Central memory CD4-positive, alpha-beta T cell (primary cell): ENCODE data around the gene PRRX1.

Source experiments
- DNase-seq: peaks from one replicate; pipeline ENCODE4 v3.0.0; 2022

PRRX1 gene

DNA sequence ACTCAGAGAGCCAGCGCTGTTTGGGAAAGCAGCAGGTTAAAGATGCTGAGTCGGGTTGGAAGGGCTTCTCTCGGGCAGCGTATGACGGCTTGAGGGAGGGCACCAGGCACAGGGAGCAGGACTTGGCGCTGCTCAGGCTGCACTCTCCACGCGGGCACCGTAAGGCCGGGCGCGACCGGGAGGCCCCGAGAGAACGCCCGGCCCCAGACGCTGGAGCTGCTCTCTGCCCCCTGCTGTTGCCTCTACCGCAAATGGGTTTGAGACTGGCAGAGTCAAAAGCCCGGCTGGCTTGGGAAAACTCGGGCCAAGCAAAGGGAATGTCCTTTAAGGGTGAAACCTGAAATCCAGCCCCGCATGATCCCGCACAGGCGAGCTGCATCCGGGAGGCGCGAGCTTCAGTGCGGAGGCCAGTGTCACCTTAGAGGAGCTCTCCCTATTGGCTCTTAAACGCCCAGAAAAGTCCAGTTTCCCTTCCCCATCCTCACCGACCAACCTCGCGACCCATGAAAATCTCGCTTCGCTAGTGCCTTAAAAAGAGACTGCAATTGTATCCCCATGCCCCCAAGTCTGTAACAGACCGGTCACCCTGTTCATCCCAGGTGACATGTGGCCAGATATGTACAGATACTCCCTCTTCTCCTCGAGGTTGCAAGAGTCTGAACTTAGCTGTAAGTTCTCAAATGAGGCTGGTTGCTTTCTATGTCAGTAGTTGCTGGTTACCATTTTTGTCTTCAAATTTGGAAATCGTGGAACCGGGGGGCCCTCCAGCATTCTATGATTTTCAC, 1.1 kb downstream of the PRRX1 start:
- DNase-seq, result no peak

DNA sequence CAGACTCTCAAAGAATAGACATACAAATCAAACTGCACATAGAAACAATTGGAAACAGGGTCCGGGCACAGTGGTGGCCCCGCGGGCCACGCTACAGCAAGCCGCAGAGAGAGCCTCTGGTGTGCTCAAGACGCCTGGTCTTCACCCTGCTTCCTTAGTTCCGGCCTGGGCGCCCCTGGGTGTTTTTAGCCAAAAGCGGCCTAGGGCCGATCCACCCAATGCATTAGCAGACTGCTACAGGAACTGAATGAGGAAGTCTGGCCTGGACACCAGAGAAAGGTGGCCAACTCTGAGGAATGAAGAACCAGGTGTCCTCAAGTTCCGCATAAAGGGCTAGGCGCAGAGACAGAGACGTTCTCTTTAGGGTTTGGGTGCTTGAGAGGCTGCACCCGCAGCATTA, 1.7 kb downstream of the PRRX1 start:
- DNase-seq, result no peak

DNA sequence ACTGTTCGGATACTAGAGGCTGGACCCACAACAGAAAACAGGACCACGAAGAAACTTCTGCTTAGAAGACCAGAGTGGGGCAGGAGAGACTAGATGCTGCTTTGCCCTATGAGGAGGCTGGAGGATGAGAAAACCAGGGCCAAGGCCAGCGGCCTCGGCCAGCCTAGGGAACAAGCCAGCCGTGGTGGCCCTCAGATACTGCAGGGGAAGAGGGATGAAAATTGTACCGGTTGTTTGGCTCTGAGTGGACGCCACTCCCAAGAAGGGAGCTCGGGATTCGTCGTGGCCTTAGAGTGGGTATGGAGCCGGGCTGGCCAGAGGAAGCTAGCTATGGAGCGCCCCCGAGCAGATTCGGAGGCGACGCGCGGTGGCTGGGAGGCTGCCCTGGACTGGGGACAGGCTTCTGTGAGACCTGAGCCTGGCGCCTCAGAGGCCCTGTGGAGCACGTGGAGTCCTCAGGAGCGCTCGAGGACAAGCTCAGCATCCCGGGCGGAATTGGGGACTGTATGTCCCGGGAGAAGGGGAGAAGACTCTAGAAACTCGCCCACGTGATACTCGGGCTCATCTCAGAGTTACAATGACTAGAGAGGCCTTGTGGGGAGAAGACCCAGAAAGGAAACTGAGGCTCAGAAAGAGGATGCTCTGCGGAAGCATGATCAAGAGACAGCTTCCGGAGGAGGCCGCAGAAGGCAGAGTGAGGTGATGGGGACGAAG, 2.8 kb downstream of the PRRX1 start:
- no peak for DNase-seq

DNA sequence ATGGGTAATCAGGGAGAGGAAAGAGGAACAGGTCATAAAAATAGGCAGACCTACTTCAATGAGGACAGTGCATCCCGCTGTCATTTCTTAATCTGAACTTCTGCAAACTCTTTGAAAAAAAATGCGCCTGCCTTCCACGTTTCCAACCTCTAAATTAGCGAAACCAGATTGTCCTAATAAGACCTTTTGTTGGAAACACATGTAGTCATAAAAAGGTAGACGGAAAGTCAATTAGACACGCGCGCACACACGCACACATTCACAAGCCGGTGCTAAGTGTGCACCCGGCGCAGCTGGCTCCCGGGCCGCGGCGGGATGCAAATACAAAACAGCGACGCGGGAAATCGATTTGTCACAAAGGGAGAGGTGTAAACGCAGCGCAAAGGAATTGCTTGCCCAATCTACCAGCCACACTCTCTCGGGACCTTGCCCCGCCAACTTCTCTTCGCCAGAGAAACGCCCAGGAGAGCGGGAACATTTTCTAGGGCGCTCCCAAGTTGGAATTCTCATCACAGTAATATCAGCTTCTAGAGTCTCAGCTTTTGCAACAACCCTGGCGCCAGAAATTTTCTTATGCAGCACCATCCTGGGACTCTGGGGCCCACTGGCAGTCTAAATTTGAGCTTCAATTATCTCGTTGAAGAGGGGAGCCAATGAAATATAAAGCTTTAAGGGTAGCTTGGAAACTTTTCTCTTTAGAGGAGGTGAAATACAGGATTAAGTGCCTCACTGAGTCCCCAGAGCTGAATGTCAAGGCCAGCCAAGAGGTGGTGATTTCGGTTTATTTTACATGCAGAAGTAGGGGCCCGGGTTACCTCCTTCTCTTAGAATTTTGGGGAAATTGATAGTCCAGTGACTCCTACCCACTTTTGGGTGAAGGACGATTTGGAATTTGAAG, 4.5 kb downstream of the PRRX1 start:
- no peak for DNase-seq

DNA sequence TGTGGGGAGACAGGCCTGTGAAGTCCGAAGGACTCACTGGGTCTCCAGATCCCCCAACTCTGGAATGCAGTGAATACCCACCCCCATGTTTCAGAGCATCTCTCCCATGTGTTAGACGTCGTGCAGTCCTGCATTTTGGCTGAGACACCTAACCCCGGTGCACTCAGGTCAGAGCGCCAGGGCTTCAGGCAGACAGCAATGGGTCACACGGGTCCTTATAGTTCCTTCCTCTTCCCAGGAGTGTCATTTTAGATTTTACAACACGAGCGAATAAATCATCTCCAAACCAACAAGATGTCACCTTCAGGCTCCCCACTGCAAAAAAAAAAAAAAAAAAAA, 5.1 kb downstream of the PRRX1 start:
- DNase-seq, result no peak

DNA sequence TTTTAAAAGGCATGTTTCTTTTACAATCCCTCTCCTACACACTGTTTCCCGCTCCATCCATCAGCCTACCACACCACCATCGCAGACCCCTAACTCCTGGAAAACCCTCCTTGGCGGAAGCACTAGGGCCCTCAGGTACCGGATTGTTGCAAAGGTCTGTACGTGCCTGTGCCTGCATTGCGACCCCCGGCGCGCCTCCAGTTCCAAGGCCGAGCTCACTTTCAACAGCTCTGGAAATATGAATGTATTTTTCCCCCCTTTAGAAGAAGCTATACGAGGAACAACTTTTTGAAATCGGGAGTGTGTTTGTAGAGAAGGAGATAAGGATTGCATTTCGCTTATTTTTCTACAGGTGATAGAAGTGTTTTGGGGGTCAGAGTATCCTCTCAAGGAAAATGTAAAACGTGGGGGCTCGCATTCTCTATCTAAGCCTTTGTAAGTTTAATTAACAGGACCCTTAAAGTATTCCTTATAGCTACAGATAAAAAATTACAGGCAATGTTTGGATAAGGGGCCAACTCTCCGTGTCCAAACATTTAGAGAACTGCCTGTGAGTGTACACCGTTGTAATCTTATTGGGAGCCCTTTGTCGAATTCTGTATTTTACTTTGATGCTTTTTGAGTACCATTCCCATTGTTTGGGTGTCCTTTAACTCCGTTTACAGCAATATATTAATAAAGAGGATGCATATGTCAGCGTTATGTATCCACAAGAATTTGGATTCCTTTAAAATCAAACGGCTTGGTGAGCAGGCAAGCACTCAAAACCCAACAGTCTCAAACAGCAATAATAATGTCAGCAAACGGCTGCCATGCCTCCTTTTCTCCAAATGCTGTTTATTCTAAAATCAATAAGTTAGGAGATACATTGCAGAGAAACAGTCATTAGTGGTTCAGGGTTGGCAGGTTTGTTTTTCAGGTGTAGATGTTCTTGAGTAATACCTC, 5.9 kb downstream of the PRRX1 start:
- no peak for DNase-seq

DNA sequence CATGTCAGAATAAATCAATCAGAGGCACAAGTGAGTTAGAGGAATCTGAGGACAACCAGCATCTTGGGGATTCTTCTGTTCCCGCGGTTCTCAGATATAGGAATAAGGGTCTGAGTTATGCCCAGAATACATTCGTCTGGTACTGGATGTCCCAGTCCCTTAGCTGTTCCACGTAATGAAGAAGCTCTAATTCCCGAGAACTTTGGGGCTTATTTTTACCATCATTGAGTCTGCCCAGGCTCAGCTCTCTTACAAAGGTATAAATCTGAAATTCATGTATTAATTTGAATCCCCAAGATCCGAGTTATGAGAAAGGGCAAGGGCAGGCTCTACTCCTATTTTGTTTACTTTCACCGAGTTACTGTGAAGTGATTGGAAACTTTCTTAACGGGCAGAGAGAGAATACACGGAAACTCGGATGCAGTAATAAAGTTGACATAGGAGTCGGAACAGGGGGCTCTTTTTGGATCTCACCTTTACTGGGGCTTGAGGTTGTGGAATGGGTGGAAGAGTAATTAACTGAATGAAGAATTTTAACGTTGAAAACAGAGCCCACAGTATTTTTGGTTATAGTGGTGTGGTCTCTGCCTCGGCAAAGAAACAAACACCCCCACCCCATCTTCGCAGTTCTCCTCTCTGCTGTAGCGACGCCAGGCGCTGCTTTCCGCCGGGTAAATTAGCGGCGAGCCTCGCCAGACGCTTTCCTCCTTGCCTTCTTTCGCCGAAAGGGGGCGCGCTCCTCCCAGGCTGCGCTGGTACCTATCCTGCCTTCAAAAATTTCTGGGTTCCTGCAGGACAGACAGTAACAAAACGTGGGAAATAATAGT, 7.1 kb downstream of the PRRX1 start:
- DNase-seq, result no peak

DNA sequence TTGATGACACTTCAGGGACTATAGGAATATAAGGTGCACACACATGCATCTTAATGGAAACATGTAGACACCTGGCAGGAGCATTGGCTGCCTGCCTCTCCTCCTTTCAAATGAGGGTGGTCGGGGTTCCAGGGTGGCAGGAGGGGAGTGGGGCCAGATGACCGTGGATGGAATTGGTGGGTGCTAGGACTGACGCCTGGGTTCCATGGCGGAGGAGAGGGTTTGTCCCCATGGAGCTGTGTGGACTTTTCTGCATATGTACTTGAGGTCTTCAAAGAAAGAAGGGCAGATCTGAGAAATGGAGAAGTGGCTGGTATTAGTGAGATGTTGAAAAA, 7.7 kb downstream of the PRRX1 start:
- DNase-seq, result no peak

DNA sequence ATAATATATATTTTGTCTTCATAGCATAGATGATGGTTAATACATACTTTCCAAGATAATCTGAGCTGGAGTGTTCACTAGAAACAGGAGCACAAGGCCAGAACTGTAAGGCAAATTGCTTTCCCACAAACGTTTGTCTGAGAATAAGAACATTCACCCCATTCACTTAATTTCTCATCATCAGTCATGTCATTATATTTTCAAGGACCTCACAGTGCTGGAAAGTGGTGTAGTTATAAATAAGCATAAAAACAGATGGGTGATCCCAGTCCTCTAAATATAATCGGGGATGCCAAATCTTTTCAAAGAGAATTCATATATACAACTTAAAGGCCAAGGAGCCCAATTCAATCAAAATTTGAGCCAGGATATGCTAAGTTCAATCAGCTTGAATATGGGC, 8.4 kb downstream of the PRRX1 start:
- DNase-seq, result no peak

DNA sequence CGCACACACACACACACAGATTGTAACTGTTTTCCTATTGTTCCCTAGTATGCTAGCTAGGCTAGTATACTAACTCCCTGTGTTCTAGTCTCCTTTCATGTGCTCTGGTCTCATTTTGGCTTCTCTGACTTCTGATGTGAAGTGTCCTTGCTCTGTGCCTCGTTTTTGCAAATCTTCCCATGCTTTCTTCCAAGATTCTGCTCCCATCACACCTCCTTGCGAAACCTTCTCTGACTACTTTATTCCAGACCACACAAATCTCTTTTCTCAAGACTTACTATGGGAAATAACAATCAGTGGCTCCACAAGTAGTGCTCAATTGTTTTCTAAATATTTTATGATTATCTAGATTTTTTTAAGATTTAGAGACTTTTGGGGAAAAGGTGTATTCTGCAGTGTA, 10.3 kb downstream of the PRRX1 start:
- DNase-seq, result no peak

DNA sequence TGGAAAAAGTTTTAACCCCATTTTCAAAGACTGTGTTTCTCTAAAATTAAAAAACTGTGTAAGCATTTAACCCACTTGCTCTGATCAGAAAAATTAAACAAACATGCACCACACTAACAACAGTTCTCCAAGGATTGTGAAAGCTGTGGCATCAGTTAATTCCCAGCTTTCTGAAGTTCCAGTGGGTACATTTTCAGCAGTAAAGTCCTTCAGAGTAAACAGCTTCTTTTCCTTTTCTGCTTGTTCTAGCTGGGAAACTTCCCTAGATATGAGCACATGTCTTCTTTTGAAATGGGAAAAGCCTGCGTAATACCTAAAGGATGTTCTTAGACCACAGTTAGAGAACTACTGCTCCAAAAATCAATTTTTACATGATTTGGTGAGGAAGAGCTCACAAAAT, 11.1 kb downstream of the PRRX1 start:
- DNase-seq, result no peak

DNA sequence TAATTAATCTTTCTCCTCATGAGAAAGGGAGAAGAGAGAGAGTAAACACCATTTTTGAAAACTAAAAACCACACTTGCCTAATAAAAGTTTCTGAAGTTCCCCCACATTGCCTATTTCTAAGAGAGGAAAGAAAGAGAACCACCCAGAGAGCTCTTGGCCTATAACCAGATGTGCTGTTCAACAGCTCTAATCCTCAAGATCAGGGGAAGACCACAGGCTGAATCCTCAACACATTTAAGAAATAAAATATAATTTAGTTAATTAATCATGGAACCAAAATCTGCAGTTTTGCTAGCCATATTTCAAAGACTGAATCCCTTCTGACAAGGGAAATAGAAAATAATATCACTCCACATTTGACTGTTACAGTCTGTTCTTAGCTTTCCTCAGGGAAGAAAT, 11.9 kb downstream of the PRRX1 start:
- DNase-seq, result no peak

DNA sequence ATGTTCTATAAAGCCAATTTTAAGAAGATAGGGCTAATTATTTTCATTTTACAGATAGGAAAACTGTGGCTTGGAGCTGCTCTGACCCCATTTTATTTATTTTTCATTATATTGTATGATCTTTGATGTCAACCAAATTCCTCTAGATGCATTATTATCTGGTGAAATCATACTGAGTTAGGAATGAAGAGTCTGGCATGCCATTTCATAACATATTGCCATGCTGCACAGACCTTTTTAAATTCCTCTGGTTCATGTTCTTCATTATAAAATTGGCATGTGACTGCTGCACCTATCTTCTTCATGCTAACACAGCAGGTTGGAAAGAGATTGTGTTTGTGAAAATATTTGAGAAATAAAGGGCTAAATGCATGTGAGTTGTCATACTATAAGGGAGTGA, 12.7 kb downstream of the PRRX1 start:
- DNase-seq, result no peak

DNA sequence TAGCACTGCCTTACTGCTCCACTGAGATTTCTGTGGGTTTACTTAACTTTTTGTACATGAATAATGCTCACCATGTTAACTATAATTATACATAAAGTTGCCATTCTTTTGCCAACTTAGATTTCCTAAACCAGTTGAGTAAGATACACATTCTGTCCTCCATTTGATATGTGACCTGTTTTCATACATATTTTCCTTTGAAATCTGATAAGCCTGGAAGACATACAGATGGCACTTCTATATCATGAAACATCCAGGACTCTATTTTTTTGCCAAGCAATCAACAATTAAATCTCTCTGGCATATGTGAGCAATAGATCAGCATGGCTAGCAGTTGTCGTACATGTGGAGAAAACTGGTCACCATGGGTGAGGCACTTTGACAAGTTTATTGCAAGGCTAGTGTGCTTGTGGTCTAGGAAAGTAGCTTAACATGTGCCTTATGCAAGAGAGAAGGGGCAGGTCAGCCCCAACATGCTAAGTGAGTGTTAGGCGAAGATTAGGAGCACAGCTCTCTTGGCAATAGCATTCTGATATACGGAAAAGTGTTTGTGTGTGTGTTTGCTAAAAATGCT, 14.2 kb downstream of the PRRX1 start:
- no peak for DNase-seq

DNA sequence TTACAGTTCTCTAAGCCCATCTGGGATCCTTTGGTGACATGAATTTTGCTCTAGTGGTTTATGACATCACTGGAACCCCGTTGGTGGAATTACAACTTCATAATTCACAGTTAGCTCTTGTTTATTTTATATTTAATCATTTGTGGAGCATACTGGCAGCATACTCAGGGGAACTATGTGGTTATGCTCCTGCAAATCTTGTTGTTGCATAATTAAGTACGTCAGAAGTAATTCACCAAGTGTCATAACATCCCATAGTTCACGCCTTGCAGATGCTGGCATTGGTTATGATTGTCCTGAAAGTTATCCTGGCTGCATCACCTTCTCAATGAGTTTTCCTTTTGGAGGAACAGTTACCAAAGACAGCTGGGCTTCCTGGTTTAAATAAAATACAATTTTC, 16.5 kb downstream of the PRRX1 start:
- DNase-seq, result no peak

DNA sequence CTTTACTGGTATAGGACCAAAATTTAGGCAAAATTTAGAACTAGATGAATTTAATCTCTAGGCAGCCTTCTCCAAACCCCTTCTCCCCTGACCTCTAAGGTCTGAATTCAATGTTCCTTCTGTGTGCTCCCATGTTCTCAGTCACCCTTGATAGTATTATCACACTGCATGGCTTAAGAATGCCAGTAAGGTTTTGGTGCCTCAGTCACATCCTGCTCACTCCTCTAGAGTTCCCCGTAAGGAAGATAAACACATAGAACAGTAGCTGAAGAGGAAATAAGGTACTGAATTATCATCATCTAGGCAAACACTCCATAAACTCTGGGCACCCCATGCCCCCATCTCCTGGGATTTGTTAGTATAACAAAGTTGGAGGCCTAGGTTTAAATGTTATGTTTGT, 18.2 kb downstream of the PRRX1 start:
- no peak for DNase-seq

DNA sequence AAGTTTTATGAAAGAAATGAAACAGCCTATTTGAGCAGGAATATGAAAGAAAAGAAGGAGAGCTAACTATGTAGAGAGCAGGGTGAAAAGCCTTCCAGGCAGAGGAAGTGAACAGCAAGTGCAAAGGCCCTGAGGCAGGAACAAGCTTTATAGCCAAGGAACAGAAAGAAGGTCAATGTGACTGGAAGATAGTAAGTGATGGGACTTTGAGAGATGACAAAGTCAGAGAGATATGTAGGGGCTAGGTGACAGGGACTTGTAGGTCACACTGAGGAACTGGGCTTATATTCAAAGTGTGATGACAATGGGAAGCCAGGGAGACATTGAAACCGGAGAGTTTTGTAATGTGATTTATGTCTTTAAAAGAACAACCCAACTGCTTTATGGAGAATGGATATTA, 18.9 kb downstream of the PRRX1 start:
- DNase-seq, result no peak

DNA sequence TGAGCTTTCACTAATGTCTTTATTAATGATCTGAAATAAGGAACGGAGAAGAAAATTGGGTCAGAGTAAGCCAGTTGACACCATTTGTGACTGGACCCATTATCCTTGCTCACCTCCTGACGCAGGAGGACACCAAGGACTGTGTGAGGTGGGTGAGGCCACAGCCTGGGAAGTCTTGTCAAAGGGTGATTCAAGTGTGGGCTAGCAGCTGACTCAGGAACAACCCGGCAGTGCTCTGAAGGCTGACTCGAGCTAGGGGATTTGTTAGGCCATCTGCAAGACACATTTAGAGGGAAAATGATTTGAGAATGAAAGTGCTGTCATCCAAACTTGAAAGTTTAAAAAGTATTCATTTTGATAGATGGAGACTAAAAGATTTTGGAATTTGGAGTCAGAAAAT, 21.2 kb downstream of the PRRX1 start:
- no peak for DNase-seq

DNA sequence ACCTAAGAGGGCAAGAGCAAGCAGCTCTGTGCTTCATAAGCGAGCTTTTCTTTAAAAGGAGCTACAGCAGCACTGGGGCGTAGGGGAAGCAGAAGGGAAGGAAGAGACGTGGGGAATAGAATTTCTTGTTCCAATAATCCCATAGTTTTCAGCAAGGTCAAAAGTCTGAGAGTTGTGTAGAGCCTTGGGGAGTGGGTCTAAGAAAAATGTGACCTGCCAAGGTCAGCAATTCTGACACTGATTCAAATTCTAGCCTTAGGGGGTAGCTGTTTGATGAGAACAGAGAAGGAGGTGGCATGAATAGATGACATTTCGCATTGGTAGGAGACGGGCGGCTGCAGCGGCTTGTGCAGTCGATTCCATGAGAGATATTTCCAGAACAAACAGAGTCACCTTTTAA, 22.4 kb downstream of the PRRX1 start:
- DNase-seq, result no peak

DNA sequence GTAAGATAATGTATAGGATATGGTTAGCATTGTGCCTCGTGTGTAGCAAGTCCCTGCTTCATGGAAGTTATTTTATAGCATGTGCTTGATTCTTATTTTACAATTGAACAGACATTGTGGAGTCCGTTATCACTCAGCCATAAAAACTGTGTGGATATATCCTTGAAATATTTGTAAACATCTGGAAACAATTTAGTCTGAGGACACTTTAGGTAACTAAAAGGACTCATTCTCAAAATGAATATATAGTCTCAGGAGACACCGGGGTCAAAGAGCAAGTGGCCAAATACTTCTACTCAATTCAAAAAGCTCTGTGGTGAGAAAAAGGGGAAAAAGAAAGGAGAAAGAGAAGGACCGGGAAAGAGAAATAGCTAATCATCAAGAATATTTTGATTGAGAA, 23.7 kb downstream of the PRRX1 start:
- DNase-seq, result no peak

DNA sequence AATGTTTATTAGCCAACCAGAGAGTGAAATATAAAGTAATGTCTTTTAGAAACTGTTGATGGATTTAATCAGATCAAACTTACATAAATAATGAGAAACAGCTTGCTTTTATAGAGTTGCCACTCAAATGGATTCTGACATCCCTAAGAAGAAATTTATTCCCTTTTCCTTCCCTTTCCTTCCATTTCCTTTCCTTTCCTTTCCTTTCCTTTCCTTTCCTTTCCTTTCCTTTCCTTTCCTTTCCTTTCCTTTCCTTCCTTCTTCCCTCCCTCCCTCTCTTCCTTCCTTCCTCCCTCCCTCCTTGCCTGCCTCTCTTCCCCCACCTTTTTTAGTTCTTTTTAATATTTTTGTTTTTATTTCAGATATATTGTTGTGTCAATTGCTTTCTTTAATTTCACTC, 27.3 kb downstream of the PRRX1 start:
- no peak for DNase-seq
